ENCODE data around the gene FKBP5.
A peak's percentile ranks its signal among the peaks of the same experiment; 100 is the strongest.
"Not testable (repeated sequence)": the region's sequence is repeated elsewhere in the genome, so short reads cannot be mapped to it uniquely, and the experiment has no call there.

The FKBP5 gene

DNA sequence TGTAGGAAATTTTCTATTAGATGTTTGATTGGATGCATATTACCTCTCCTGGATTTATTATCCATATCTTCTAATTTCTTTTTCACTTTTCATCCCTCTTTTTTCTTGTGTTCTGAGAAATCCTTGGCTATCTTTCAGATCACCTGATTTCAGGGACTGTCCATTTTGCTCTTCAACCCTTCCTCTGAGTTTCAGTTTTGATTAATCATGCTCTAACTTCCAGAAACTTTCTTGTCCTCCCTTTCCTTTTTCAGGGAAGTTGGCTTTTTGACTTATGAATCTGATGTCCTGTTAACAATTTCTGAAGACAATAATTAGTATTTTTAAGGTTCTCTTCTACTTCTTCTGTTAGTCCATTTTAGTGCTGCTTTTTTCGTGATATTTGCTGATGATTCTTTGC lies 79.1 kb downstream of the FKBP5 start:
- DNase-seq (ENCODE audit: low spot score): no peak

DNA sequence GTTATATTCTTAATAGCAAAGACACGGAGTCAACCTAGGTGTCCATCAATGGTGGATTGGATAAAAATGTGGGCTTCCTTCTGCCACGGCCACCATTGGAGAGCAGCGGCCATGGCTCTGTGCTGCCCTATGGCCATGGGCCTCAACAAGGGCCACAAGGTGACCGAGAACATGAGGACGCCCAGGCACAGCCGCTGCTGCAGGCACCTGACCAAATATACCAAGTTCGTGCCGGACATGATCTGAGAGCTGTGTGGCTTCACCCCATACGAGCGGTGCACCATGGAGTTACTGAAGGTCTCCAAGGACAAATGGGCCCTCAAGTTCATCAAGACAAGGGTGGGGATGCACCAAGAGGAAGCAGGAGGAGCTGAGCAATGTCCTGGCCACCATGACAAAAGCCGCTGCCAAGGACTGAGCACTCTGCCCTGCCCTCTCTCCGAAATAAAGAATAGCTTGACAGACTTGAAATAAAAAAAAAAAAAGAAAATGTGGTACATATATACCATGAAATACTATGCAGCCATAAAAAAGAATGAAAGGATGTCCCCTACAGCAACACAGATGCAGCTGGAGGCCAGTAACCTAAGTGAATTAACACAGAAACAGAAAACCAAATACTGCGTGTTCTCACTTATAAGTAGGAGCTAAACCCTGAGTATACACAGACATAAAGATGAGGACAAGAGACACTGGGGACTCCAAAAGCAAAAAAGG lies 81.0 kb downstream of the FKBP5 start:
- DNase-seq (ENCODE audit: low spot score): no peak

DNA sequence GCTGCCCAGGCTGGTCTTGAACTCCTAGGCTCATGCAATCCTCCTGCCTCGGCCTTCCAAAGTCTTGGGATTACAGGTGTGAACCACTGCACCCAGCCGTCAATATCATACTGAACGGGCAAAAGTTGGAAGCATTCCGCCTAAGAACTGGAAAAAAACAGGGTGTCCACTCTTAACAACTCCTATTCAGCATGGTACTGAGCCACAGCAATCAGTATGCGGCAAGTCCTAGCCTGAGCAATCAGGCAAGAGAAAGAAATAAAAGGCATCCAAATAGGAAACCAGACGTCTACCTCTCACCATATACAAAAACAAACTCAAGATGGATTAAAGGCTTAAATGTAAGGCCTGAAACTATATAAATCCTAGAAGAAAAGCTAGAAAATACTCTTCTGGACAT lies 83.1 kb downstream of the FKBP5 start:
- DNase-seq (ENCODE audit: low spot score): no peak

DNA sequence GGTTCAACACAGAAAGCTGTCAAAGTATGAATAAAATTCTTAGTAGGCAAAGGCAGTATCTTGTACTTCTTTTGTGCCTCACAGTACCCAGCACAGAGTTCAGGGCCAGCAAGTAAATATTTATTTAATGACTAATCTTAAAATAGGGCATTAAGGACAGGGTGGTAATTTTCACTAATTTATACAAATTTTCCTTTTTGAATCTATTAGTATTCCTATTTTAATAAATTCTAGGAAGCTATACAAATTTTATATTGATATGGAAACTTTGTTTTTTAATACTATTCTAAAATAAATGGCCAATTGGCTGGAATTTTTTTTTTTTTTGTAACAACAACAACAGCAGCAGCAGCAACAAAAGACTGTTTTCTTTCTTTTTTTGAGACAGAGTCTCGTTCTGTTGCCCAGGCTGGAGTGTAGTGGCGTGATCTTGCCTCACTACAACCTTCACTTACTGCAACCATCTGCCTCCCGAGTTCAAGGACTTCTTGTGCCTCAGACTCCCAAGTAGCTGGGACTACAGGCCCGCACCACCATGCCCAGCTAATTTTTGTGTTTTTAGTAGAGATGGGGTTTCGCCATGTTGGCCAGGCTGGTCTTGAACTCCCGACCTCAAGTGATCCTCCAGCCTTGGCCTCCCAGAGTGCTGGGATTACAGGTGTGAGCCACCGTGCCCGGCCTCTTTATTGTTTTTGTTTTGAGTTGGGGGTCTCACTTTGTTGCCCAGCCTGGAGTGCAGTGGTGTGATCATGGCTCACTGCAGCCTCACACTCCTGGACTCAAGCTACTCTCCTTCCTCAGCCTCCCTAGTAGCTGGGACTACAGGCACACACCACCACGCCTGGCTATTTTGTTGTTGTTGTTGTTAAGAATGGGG lies 85.2 kb downstream of the FKBP5 start:
- no peak for DNase-seq (ENCODE audit: low spot score)

DNA sequence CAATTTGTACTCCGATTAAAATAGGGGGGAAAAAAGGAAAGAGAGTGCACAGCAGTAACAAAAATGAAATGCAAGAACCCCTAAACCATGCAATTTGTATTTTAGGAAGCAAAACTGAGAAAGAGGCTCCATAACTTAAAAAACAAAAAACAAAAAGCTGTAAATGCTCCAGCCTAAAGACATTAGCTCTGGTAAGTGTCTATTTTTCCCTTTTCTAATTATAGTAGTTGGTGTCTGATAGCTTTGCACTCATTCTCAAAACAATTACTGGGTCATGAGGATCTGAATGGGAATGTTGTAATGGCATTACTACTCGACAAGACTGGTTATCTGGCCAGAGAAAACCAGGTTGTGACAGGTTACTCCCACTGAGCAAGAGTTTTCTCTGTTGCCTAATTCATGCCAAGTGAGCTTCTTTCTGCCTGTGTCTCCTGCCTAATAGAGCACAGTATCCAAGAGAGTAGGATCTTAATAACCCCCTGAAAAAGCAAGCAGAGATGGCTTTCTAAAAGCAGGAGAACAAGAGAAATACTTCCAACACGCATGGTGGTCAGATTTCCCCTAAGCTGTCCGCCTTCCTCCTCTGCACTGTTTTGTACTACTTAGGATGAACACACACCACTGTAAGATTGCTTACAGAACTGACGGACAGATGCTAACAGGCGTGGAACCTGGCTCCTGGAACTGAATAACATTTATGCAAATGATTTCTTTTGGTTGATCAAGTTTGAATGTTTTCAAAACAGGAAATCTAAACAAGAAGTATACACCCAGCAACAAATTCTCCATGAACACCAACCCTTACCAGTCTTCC lies 86.4 kb downstream of the FKBP5 start:
- peak; percentile 17 for DNase-seq (ENCODE audit: low spot score)

DNA sequence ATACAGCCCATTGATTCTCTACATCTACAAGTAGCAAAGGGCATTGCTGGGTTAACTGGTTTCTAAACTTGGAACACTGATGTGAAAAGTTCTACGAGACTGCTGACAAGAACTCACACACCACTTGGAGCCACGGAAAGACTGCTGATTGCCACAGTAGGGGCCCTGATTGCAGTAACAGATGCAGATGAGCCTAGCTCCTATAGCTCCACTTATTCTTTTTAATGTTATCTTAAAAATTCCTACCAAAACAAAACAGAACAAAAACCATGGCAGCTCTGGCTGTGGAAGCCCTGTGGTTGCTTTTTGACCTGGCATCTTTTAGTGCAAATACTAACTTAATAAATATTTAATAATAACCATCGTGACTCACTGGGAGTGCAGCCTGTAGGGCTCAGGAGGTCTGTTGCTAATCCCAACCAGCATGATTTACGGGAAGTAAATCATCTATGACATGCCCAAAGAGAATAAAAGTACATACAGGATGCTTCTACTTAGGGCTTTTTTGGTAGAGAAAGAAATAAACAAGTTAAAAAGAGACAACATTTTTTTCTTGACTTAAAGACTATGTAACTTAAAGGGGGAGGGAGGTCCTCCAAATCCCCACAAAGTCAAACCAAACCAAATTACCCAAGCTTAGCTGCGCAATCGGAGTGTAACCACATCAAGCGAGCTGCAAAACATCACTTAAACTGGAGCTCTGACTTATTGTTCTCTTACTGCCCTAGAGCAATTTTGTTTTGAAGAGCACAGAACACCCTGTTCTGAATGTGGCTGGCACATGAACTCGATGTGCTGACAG lies 87.2 kb downstream of the FKBP5 start:
- DNase-seq (ENCODE audit: low spot score): no peak

DNA sequence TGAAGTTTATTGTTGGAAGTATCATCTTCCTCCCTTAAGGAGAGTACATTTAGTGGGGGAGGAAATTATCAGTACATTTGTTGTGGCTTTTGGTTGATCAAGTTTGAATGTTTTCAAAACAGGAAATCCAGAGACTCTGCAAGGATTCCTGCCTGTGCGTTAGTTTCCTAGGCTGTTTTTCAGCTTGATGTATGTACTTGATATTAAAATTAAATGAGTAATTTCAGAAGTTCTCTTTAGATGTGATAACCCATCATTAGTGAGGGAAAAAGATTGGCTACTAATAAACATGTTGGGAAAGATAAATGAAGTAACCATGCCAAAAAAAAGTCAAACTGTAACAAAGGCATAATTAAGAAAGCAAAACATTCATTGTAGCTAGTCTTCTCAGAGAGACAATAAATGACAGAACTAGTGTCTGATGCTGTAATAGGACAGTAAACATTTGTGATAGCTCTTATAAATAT lies 88.0 kb downstream of the FKBP5 start:
- DNase-seq (ENCODE audit: low spot score): no peak

DNA sequence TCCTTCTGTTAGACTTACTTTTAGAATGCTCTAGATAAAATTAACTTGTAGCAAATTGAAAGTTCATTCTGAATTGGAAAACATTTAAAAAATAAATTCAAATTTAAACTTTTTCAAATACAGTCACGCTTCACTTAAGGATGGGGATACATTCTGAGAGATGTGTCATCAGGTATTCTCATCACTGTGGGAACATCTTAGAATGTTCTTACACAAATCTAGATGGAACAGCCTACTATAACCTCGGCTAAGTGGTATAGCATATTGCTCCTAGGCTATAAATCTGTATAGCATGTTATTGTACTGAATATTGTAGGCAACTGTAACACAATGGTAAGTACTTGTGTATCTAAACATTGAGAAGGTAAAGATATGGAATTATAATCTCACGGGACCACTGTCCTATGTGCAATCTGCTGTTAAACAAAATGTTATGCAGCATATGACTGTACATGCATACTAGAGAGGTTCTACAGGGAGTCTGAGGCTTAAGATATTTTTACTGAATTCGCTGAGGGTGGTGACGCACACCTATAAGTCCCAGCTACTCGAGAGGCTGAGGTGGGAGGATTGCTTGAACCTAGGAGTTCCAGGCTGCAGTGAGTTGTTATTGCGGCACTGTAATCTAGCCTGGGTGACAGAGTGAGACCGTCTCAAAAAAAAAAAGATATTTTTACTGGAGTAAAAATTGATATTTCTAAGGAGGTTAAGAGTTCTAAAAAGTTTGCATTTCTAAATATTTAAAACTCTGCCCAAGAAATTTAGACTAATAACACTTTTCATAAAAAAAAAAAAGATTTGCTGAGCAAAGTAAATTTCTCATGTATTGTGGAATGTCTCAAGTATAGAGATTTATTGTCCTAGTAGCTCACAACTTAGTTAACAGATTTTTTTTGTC lies 88.7 kb downstream of the FKBP5 start:
- no peak for DNase-seq (ENCODE audit: low spot score)

DNA sequence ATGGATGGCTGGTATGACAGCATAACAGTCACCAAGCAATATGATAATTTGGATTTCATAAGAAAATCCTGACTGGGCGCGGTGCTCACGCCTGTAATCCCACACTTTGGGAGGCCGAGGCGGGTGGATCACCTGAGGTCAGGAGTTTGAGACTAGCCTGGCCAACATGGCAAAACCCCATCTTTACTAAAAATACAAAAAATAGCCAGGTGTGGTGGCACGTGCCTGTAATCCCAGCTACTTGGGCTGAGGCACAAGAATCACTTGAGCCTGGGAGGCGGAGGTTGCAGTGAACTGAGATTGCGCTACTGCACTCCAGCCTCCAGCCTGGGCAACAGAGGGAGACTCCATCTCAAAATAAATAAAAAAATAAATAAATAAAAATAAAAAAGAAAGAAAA lies 90.1 kb downstream of the FKBP5 start:
- not testable (repeated sequence) for DNase-seq (ENCODE audit: low spot score)

DNA sequence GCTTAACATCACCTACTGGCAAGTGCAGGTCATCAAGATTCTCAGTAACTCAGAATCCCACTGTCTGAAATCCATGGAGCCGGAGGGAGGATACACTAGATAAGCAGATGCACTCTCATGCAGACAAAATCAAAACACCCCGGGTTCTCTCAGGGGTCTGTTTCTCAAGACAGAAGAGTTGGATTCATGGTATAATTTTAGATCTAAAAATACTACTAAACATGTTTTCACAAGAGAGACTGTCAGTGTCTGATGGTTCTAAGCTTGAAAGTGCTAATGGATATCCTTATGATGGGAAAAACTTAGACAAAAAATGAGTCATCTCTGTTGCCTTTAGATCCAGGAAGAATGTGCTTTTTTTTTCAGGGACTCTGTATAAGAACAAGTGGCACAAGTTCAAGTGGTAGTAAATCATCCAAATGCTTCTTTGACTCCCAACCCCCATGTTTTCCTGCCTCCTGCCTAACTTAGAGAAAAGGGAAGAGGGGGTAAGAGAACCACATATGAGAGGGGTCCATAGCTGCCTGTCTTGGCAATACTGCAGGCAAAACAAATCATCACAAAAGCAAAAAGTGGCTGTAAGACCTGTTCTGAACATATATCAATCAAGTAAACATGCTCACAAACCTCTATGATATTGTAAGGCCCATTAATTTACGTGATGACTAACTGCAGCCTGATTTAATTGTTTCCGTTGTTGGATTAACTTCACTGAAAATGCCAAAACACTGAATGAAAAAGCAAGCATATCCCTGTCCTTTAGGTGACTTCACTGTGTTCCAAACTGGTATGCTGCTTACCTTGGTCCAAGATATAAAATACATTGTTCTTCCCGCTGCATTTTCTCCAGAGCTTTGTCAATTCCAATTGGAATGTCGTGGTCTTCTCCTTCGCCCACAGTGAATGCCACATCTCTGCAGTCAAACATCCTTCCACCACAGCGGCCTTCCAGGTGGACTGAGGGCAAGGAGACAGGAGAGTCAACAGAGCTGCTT lies 92.0 kb downstream of the FKBP5 start:
- no peak for DNase-seq (ENCODE audit: low spot score)

DNA sequence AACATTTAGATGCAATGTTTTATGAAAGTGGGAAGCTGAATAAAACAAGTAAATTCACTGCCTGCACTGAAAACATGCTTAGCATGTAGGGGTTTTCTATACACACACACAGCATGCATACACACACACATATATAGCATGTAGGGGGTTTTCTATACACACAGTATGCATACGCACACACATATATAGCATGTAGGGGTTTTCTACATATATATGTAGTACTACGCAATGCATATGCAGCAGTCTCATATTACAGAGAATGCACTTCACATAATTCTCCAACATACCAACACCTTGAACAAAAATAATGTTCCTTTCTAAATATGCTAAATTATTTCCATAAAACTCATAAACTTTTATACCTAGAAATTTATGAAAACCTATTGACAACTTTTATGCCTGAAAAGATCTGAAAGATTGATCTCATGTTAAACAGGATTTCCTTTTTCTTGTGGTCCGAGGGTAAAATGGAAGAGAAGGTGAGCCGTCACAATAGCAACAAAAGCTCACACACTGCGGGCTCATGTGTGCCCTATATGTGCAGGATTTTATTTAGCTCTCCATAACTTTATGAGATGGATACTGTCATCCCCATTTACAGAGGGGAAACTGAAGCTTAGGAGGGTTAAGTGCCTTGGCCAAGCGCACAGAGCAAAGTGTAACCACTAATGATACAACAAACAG lies 94.1 kb downstream of the FKBP5 start:
- no peak for DNase-seq (ENCODE audit: low spot score)

DNA sequence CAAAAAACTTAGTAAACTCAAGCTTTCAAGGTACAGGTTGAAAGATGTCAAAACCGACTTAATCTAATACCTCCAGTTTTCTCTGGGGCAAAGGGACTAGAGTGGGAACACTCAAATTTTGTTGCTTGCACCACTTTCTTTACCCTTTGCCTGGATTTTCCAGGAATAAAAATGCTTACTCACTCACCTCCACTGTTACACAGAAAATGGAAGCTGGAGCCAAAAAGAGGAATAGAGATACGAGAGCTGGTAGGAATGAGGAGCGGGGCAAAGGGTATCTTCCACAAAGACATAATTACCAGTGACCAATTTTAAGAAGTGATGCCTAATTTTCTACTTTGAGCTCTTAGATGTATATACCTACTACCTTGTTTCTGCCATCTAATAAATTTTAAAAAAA lies 96.5 kb downstream of the FKBP5 start:
- no peak for DNase-seq (ENCODE audit: low spot score)

DNA sequence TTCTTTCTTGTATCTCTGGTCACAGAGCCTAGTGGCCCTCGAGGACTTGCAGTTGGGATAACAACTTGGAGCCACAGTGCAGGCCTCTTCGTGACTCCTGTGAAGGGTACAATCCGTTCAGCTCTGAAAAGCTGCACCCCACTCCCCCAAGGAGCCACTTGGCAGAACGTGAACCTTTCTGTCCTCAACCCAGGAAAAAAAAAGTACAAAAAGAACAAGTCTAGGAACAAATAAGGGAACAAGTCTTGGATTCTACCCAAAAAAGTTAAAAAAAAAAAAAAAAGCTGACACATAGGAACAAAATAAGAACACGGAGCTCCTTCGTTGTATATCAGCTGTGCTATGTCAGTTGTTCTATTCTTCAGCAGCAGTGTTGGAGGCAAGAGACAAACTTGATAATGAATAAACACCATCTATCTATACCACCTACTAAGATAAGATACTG lies 98.1 kb downstream of the FKBP5 start:
- DNase-seq (ENCODE audit: low spot score): no peak

DNA sequence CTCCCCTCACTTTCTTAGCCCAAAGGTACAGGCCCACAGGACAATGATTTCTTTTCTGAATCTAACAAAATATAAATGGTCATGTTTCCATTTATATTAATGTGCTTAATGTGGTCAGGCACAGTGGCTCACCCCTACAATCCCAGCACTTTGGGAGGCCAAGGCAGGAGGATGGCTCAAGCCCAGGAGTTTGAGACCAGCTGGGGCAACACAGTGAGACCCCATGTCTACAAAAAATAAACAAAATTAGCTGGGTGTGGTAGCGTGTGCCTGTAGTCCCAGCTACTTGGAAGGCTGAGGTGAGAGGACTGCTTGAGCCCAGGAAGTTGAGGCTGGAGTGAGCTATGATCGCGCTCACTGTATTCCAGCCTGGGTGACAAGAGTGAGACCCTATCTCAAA lies 98.8 kb downstream of the FKBP5 start:
- DNase-seq (ENCODE audit: low spot score): no peak

DNA sequence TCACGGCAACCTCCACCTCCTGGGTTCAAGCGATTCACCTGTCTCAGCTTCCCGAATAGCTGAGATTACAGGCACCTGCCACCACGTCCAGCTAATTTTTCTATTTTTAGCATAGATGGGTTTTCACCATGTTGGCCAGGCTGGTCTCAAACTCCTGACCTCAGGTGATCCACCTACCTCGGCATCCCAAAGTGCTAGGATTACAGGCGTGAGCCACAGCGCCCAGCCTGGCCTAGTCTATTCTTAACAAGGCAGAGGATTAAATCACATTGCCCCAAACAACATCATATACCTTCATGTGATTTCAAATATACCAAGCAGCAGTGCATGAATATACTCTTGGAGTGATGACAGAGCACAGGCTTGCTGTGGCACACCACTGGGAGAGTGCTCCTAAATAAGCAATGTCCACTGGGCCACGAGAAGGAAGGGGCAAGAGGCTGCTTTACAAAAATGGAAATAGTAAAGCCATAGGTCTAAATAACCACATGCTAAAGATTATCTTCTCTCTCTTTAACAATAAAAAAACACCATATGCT lies 99.4 kb downstream of the FKBP5 start:
- no peak for DNase-seq (ENCODE audit: low spot score)

DNA sequence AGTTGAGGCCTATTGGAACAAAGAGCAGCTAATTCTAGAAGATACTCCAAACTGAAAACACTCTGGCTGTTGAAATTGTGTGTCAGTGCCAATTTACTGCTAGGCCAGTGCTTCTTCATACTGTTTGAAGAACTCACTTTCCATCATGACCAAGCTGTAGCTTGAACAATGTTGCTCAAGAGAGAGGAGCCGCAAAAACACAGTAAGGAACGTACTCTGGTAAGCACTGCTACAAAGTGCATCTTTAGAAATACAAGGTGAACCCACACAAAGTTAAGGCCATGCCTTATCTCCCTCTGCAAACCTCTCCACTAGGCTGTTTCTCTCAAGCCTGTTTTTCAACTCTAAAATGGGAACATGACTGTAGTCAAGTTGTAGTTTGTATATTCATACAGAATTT lies 101.5 kb downstream of the FKBP5 start:
- no peak for DNase-seq (ENCODE audit: low spot score)

DNA sequence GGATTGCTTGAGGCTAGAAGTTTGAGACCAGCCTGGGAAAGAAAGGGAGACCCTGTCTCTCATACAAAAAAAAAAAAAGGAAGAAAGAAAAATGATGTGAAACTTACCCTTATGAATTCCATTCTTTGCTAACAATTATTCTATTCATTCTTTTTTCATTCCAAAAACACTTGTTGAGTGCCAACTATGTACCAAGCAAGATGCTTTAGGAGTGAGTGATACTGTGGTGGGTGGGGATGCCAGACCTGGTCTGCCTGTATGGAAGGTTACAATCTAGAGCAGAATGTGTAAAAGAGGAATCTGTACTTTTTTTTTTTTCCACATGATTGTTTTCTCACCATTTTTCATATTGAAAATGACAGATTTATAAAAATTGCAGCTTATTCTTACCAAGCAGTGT lies 102.2 kb downstream of the FKBP5 start:
- DNase-seq (ENCODE audit: low spot score): no peak

DNA sequence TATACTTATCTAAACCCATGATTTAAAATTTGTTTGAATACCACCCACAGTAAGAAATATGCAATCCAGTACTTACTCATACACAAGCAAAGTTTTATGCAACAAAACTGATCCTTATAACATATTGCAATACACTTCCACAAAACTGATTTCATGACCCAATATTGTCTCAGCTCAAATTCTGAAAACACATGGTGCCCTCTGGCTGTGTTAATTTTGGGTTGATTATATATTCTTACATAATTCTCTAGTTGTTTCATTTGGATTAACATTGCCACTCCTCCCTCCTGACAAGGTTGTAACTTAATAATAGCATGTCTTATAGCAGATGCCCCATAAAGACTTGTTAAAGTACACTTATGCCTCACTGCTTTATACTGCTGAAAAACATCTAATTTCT lies 103.1 kb downstream of the FKBP5 start:
- DNase-seq (ENCODE audit: low spot score): no peak

Data from NAMALWA (cell line).